NCI-H1417 (cell line): ENCODE data around the gene HACD3.

Source experiments
- DNase-seq, 3 experiments: peaks; one replicate each; lab custom pipeline; 2025; lab: John Stamatoyannopoulos, UW

HACD3 gene, protein sequence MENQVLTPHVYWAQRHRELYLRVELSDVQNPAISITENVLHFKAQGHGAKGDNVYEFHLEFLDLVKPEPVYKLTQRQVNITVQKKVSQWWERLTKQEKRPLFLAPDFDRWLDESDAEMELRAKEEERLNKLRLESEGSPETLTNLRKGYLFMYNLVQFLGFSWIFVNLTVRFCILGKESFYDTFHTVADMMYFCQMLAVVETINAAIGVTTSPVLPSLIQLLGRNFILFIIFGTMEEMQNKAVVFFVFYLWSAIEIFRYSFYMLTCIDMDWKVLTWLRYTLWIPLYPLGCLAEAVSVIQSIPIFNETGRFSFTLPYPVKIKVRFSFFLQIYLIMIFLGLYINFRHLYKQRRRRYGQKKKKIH

GRCh38 chr15:65530318-65531111 is at the start of gene HACD3:
Gene HACD3, plus strand, starts transcription at chr15:65530463. Its CDS starts 169 bp downstream, at chr15:65530632.
- peak; percentile 81 to 97 (median 97) for DNase-seq

GRCh38 chr15:65484876-65485275 is 45.4 kb upstream of the HACD3 start:
- DNase-seq, result no peak

GRCh38 chr15:65494076-65494475 is 36.2 kb upstream of the HACD3 start:
- no peak for DNase-seq

DNA sequence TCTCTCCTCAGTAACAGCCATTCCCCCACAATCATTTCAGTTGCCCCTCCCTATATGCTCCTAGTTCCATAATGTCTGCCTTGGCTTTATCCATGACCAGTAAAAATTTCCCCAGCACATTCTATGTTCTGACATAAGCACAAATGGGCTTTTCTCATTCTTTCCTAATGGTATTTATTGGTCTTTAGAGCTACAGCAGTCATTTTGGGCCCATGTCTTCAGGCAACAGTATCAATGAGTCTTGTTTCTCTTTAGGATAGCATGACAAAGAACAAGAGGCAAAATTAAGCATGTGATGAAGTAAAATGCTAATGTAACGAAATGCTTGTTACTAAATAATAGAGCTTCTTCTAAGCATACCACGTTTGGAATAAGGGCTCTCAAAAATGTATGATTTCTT is 20.9 kb upstream of the HACD3 start:
- no peak for DNase-seq

DNA sequence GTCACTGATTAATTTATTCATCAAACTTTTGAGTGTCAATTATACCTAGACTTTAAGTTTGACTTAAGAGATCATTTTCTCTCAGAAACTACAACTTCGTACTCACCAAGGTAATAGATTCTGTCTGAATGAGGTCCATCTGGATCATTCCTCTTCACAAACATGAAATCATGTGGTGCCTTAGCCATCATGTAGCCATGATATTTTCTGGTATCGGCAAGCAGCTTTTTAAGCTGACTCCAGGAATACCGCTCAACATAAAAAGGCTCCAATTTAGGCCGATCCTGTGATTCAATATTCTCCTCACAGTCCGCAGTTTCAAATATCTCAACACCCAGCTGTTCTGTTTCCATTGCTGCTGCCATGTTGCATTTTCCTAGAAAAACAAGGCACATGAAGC is 18.1 kb upstream of the HACD3 start:
- no peak for DNase-seq

DNA sequence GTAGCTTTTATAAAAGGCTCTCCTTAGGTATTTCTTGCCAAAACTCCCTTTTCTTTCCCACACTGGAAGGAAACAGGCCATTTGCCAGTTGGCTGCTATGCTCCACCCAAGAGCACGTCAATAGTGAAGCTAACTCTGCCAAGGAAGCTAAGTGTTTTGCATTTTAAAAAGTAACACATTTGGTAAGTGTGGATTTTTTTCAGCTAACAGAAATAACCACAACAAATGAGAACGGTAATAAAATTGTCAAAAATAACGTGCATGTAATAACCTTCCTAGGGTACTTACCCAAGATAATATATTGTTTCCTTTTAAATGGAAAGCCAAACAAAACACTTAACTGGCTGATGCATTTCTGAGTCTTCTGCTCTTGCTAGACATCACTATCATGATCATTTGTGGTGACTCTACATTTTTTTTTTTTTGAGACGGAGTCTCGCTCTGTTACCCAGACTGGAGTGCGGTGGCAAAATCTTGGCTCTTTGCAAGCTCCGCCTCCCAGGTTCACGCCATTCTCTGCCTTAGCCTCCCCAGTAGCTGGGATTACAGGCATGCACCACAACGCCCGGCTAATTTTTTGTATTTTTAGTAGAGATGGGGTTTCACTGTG is 17.4 kb upstream of the HACD3 start:
- DNase-seq, result no peak

DNA sequence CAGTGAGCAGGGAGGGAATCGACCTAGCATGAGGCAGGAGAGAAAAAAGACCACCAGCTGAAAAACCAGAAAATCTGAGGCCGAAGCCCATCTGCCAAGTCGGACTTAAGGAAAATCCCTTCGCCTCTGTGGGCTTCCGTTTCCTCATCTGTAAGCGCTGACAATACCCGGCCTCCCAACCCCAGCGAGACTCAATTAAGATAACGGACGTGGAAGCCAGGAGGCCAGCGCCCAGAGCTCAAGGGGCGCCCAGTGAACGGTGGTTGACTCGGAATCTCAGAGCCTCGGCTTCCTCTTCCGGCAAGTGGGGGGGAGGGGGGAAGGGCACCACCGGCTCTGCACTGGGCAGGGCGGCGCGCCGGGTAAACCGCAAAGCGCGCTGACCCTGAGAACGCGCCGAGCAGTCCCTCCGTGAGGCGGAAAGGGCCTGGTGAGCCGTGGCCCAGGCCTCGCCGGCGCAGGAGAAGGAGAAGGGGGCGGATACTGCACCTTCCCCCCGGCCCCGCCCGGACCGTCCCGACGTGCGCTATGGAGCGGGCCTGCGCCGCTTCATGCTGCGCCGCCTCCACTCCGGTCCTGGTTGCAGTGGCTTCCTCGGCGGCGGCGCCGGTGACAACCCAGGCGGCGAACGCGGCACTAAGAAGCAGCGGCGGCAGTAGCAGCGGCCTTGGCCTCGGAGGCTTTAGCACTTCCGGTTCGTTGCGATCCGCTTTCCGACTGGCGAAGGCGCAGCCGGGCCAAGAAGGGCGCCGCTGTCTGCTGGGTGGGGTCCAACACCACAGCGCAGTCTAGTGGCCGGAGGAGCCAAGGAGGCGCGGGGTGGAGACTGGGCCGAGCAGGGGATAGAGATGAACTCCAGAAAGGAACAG is 13.0 kb upstream of the HACD3 start, which contains the start of gene DPP8:
TSS of gene DPP8 (minus strand) at position 693 of the 869 bp plus-strand sequence. CDS start 5,136 bp downstream, outside the sequence.
- peak; percentile 83 to 97 (median 94) for DNase-seq

- DNase-seq, result no peak
Observed at GRCh38 chr15:65517866-65518207, 12.4 kb upstream of the HACD3 start.

GRCh38 chr15:65518633-65519285 is 11.5 kb upstream of the HACD3 start:
- DNase-seq, result peak in 2 of 3 experiments; percentile 82 to 98

DNA sequence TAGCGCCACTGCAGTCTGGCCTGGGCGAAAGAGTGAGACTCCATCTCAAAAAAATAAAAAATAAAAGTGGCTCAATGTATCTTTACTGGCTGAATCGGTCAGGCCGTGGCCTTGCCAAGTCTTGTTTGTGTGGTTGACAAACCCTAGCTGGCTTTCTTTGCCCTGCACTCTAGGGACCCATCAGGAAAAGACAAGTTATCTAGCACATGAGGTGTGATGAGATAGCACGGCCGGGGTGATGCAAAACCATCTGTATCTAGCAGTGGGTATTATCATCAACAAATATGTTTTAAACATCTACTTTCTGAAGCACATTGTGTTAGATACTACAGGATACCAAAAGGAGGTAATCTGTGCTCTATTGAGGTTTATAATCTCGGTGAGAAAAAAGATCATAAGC is 8.9 kb upstream of the HACD3 start:
- DNase-seq, result no peak

GRCh38 chr15:65524226-65524625 is 6.0 kb upstream of the HACD3 start:
- no peak for DNase-seq

DNA sequence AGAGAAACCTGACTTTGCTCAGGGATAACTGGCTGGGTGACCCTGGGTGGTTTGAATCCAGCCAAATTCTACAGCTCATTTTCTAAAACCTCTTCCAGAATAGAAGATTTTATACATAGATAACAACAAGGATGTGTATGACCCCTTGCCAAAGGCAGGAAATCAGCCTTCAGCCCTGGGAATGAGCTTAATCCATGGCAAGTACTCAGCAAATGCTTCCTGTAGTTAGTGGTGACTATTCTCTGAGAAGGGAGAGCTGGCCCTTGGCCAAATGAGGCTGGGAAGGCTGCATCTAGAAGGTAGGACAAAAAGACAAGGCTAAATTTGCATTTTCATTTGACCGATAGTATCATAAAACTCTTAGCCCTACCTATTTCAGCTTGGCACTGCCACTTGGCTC is 4.6 kb upstream of the HACD3 start:
- peak in 1 of 3 experiments; percentile 59 for DNase-seq

- no peak for DNase-seq
Observed at GRCh38 chr15:65528461-65529060, 1.7 kb upstream of the HACD3 start.

GRCh38 chr15:65529762-65530317 is 423 bp upstream of the HACD3 start:
- DNase-seq, result no peak

- DNase-seq, result peak in 1 of 3 experiments; percentile 42
Observed at GRCh38 chr15:65532738-65533051, 2.4 kb downstream of the HACD3 start.

DNA sequence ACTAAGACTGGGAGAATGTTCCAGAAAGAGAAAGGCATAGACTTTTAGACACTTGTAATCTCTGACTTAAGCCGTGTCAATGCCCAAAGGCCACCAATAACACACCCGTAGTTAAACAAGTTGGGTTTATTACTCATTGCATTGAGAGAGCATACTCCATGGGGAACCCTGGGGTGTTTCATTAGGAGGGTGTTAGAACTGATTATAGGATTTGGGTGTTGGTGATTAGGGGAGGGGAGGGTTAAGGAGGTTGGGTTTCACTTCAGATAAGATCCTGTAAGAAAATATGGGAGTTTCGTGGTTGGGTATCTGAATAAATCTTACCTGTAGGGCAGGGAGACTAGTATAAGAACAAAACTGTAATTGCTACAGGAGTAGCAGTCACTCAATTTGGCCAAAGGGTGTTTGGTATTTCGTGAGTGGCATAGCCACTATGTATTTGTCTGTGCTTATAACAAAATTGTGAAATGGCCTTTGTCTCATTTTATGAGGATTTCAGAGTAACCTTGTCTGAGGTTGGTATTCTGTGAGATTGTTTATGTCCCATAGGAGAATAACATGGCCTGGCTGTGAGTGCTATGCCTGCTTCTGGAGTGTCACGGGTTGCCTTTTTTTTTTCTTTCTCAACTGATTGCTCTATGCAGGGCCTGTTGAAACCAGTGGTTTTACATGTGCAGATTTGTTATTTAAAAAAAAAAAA is 2.9 kb downstream of the HACD3 start:
- DNase-seq, result peak; percentile 0 to 62 (median 29)

GRCh38 chr15:65535192-65535591 is 4.9 kb downstream of the HACD3 start:
- DNase-seq, result no peak

- DNase-seq, result no peak
Observed at GRCh38 chr15:65540314-65540713, 10.1 kb downstream of the HACD3 start.

DNA sequence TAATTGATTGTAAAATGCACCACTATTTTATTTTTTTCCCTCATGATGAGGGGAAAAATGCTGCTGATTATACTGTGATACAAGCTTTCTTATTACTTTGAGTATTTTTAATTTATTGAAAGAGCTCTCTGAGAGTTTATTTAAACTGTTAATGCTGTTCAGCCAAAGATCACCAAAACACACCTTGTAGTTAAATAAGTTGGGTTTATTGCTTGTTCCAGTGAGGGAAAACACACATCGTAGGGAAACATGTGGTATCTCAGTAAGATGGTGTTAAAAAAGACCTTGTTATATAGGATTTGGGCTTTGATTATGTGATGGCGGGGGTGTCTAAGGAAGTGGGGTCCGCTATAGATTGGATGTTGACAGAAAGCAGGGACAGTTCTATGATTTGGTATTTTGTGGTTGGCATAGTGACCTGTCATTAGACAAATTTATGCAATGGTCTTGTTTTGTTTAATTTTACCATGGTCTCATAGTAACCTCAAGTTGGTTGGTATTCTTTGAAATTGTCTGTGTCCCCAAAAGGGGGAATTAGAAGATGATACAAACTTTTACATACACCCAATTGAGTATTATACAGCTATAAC is 11.1 kb downstream of the HACD3 start:
- no peak for DNase-seq

DNA sequence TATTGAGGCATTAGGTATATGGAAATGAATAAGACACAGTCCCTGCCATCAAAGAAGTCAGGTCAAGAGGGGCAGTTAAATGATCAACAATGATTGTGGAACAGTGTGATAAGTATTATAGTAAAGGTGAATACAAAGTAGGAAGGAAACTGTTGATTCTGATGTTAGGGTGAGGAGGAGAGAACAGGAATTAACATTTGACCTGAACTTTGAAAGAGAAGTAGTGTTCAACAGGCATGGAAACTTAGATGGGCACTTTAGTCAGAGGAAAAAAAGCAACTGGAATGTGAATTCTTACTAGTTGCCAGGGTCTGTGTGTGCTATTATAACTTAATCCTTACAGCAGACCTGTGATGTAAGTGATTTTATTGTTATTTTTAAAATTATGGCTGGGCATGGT is 17.6 kb downstream of the HACD3 start:
- no peak for DNase-seq
